HG02678 (cell line): Measurements from ENCODE around the gene CLIP4.
"Not testable (repeated sequence)": the region's sequence is repeated elsewhere in the genome, so short reads cannot be mapped to it uniquely, and the experiment has no call there.

ENCODE experiments used
- ATAC-seq: cut with Tn5 transposase; IDR thresholded peaks from one replicate; pipeline ENCODE4 v1.9.1; 2021; ENCODE audit warnings: mild to moderate bottlenecking, moderate library complexity; ENCODE audit not compliant: unreplicated experiment

The CLIP4 gene

GRCh38 chr2:29114946-29115609, at the start of gene CLIP4:
CLIP4 (plus strand) TSS chr2:29115415; CDS start chr2:29121389, 5,974 bp downstream.
- ATAC-seq: peak; percentile 51

GRCh38 chr2:29066271-29066860, 48.8 kb upstream of the CLIP4 start:
- ATAC-seq: no peak

- ATAC-seq: no peak
Observed at GRCh38 chr2:29066997-29067605, 48.1 kb upstream of the CLIP4 start.

- ATAC-seq: no peak
Observed at GRCh38 chr2:29068513-29068912, 46.7 kb upstream of the CLIP4 start.

GRCh38 chr2:29070526-29070925, 44.7 kb upstream of the CLIP4 start:
- no peak for ATAC-seq

- ATAC-seq: no peak
Observed at GRCh38 chr2:29071032-29071975, 43.9 kb upstream of the CLIP4 start.

GRCh38 chr2:29072251-29072650, 43.0 kb upstream of the CLIP4 start:
- no peak for ATAC-seq

GRCh38 chr2:29072971-29073725, 42.1 kb upstream of the CLIP4 start:
- no peak for ATAC-seq

- no peak for ATAC-seq
Observed at GRCh38 chr2:29073933-29074332, 41.3 kb upstream of the CLIP4 start.

GRCh38 chr2:29074411-29074810, 40.8 kb upstream of the CLIP4 start, which contains the start of gene PCARE:
PCARE (minus strand) TSS chr2:29074523; CDS start chr2:29074261, 262 bp downstream.
- no peak for ATAC-seq

- ATAC-seq: no peak
Observed at GRCh38 chr2:29075894-29076705, 39.1 kb upstream of the CLIP4 start.

- no peak for ATAC-seq
Observed at GRCh38 chr2:29079887-29080286, 35.3 kb upstream of the CLIP4 start.

GRCh38 chr2:29080886-29081743, 34.1 kb upstream of the CLIP4 start:
- ATAC-seq: no peak

GRCh38 chr2:29082804-29083495, 32.3 kb upstream of the CLIP4 start:
- no peak for ATAC-seq

GRCh38 chr2:29084554-29084953, 30.7 kb upstream of the CLIP4 start:
- no peak for ATAC-seq

- ATAC-seq: not testable (repeated sequence)
Observed at GRCh38 chr2:29090311-29090710, 24.9 kb upstream of the CLIP4 start.

GRCh38 chr2:29096969-29097368, 18.2 kb upstream of the CLIP4 start:
- no peak for ATAC-seq

GRCh38 chr2:29097569-29097968, 17.6 kb upstream of the CLIP4 start:
- ATAC-seq: no peak
